ENCODE data around the gene ING5.

ING5 gene

DNA sequence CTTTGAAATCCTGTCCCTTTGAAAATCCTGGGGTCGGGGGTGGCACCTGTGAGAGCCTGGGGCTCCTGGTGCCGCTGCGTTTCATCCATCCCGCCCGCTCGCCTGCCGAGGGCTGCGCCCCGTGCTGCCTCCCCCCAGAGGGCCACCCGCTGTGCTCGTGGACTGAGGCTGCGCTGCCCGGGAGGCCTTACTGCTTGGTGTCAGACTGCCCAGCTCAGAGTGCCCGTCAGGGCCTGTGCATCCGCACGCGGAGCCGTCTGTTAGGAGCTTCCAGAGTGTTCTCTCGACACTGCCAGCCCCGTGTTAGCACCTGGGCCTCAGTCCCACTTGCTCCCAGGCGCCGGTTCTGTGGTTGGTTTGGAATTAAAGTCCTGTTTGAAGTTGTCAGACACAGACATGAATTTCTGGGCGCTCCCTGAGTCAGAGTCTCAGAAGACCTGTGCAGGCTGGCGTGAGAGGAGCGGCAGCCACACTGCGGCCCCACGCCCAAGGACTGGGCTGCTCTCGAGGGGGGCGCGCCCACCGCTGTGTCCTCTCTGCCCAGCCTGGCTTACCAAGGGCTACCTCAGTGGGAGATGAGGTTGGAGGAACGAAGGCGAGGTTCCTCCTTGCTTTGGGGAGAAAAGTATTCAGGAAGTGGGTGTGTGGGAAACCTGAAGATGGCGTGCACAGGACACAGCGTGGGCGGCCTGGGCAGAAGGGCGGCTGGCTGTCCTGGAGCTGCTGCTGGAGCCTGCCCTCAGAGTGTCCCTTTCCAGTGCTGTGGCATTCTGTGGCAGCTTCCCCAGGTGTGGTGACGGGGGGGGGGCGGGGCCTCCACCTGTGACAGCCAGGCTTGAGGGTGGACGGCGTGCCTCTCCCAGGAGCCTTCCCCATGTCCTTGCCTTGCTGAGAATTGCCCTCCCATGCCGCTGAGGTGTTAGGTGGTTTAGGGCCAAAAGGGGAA, 29.3 kb upstream of the ING5 start:
- no peak for DNase-seq

GRCh38 chr2:241673189-241673663, 28.6 kb upstream of the ING5 start:
- no peak for DNase-seq

- DNase-seq, result no peak
Measured at GRCh38 chr2:241673797-241674725, 27.8 kb upstream of the ING5 start.

DNA sequence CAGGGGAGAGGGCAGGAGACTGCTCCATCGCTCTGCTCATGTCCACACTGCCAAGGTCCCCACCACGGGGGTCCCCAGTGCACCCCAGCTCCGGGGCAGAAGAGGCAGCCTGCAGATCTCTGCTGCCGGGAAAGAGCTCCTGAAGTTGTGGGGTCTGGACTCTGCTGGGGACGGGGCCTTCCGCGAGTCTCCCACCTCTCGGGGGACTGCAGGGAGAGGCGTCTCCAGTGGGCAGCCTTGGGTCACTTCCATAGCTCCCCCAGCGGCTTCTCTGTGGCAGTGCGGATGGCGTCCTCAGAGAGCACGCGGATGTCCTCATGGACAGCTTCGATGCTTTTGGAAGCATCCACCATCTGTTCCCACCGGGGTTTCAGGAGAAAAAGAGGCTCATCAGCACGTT, 26.0 kb upstream of the ING5 start:
- no peak for DNase-seq

- DNase-seq, result no peak
Measured at GRCh38 chr2:241676665-241677064, 25.2 kb upstream of the ING5 start.

GRCh38 chr2:241677392-241677791, 24.4 kb upstream of the ING5 start:
- DNase-seq, result no peak

DNA sequence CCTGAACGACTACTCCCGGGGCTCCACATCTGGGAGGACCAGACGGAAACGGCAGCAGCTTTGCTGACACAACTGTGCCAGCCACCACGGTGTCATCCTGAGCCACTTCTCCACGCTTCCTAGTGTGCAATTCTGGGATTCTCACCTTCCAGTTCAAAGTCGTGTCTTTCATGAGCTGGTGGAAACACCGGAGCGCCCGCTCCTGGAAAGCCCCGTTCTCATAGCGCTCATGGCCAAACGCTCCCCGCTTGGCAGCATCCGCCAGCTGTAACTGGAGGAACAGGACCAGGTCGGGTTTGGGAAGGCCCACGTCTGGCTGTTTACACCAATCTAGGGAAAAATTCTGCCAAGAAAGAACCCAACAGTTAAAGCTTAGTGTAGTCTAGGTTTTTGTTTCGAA, 23.5 kb upstream of the ING5 start:
- DNase-seq, result no peak

DNA sequence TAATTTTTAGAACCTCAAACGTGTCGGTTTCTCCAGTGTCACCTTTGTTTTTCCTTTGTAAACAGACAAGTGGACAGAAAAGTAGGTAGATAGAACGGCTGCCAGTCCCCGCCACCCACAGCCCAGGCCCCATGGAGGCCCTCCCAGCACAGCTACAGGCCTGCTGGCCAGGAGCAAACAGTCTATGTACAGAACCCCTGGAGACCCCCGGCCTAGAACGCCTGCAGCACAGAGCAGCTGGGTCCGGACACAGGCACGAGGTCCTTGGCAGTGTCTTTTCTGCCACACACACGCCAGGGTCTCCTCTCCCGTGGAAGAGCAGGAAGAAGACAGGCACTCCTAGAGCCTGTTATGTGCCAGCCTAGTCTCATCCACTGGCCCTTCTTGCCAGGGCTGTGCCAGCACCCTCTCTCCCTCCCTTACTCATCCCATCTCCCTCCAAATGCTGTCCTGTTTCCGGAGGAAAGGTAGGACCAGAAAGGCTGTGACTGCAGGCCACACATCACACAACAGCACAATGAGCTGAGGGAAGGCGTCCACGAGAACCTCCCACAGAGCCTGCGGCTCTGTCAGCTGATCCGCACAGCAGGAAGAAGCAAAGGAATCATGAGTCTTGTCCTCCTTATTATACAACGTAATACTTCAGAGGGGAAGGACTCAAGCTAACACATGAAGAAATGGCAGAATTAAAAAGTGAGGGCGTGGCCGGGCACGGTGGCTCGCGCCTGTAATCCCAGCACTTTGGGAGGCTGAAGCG, 22.9 kb upstream of the ING5 start:
- no peak for DNase-seq

DNA sequence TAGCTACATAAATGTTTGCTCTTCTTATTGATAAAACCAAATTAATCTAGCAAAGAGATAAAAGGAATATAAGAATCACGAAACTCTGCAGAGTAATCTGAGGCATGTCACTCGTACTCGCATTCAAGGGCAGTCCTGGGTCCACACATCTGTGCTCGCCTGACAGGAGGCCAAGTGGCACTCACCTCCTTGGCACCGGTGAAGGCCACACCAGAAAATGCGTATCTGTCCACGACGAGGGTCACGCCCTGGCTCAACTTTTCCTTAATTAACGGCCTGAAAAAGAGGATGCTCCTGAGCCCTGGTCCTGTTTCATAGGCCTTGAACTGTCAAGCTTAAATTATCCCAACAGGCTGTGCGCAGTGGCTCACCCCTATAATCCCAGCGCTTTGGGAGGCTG, 21.8 kb upstream of the ING5 start:
- DNase-seq, result no peak

GRCh38 chr2:241680827-241681599, 20.8 kb upstream of the ING5 start:
- no peak for DNase-seq

DNA sequence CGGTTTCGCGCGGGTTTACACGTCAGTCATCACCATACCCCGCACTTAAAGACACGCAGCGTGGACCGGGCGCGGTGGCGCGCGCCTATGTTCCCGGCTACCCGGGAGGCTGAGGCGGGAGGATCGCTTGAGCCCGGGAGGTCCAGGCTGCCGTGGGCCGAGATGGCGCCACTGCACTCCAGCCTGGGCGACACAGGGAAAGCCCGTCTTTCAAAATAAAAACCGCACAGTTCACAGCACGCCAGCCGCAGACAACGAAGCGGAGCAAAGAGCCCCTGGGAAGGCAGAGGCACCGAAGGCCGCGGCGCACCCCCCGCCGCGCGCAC, 15.6 kb upstream of the ING5 start:
- DNase-seq, result no peak

- peak; percentile 84 to 91 for DNase-seq
Measured at GRCh38 chr2:241686650-241687425, 15.0 kb upstream of the ING5 start, which contains the start of gene DTYMK. Gene DTYMK (minus strand): TSS chr2:241686815. CDS start chr2:241686783, 32 bp downstream.

DNA sequence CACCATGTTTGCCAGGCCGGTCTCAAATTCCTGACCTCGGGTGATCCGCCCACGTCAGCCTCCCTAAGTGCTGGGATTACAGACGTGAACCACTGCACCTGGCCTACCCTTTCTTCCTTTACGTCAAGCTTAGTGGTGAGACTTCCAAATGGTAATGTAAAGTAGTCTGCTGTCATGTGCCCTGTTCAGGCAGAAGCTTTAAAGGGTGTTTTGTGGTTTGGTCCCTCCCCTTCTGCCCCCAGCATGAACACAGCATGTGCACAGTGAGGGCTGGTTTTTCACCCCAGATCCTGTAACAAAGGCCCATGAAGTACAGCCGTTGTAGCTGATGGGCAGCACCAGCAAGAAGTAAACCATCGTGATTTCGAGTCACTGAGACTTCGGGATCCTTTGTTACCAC, 12.5 kb upstream of the ING5 start:
- no peak for DNase-seq

DNA sequence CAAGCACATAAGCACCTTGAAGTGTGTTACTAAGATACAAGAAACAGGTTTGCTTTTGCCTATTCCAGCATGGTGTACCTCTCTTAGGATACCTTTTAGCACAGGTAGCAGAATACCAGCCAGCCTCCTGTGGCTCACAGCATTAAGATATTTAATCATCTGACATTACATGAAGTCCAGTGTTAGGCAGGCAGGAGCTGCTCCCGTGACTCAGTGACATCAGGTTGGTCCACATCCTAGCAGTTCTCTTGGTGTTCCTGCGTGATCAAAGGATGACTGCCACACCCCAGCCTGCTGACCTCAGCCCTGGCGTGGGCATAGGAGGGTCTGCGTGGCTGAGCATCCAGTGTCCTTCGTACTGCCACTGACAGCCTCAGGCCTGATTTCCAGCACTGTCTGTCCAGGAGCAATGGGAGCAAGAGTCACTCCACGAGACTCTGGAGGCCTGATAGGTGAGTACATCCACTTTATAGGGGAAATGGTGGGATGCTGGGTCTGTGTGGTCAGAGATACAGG, 11.6 kb upstream of the ING5 start:
- no peak for DNase-seq

- DNase-seq, result no peak
Measured at GRCh38 chr2:241692448-241692847, 9.4 kb upstream of the ING5 start.

GRCh38 chr2:241695651-241696050, 6.2 kb upstream of the ING5 start:
- DNase-seq, result no peak

GRCh38 chr2:241701149-241701398, 765 bp upstream of the ING5 start:
- peak in 1 of 2 donors; percentile 71 for DNase-seq

DNA sequence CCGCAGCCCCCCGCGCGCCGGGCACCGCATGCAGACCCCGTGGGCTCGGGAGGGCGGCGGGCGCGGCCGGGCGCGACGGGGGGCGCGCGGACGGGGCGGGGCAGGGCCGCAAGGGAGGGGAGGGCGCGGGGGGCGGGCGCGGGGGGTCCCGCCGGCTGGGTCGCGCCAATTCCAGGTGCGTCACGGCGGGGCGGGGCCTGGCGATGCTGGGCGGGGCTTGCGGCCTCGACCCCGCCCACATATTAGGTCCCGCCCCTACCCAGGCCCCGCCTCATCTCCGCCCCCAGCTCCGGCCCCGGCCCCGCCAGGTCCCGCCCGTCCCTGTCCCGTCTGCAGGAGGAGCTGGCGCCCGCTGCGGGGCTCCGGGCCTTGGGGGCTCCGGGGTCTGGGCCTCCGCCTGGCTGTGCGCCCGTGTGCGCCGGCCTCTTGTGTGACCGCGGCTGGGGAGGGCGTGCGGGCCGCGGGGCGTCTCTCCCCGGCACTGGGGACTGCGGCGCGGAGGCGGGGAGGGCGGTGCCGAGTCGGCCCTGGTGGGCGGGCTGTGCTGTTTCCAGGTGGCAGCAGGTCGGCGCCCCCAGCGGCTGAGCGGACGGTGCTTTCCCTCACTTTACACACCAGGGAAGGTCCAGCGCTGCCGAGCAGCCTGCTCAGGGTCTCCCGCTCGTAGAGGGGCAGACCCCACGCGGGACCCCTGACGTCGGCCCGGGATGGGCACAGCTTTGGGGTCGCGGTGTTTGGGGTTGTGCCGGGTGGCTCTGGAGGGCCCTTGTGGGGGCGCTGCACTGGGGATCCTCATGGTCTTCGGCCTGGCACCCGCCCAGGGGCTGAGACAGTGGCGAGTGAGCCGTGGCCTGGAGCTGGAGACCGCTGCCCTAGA, 554 bp downstream of the ING5 start:
- peak; percentile 53 to 83 for DNase-seq

GRCh38 chr2:241703032-241703604, 1.3 kb downstream of the ING5 start:
- DNase-seq, result no peak

- no peak for DNase-seq
Measured at GRCh38 chr2:241706537-241706936, 4.7 kb downstream of the ING5 start.
